K562 (cell line): ENCODE data around the gene BTBD2. TPM values are rescaled to one million over a fixed set of nuclear protein-coding genes. Genes with fewer than 3 reads are reported as not detected.

Experiments
- ATF1 ChIP-seq, 2 experiments: fragments of 450-650 bp in 1 of 2; IDR thresholded peaks; 2 replicates each; pipeline ENCODE4 v1.6.1; 2016; ENCODE audit warnings: missing compliant biosample characterization in 1 of 2, missing genetic modification characterization in 1 of 2
- BRD4 ChIP-seq: fragments of 200-600 bp; sonication (generic); IDR thresholded peaks from 2 replicates; pipeline ENCODE4 v1.6.1; 2017; ENCODE audit warnings: inconsistent platforms
- ELF1 ChIP-seq: fragments of 200-800 bp; sonication (Bioruptor generic); IDR thresholded peaks from 2 replicates; pipeline ENCODE4 v1.6.1; 2016; ENCODE audit warnings: missing genetic modification characterization, missing compliant biosample characterization
- FOXO4 ChIP-seq: fragments of 450-650 bp; formaldehyde crosslinking; IDR thresholded peaks from 2 replicates; pipeline ENCODE4 v1.4.0; 2020; ENCODE audit warnings: mild to moderate bottlenecking, moderate library complexity
- HSF4 ChIP-seq: fragments of 250-450 bp; sonication (Bioruptor Pico); IDR thresholded peaks from 2 replicates; pipeline ENCODE4 v2.1.2; 2022; ENCODE audit warnings: mild to moderate bottlenecking, moderate library complexity, borderline replicate concordance
- NONO ChIP-seq, 2 experiments: fragments of 200-400 bp in 1 of 2; fragments of 450-650 bp in 1 of 2; formaldehyde crosslinking in 1 of 2; IDR thresholded peaks; 2 replicates each; pipeline ENCODE4 v1.6.1; 2017; ENCODE audit warnings: low read depth in 2 of 2, mild to moderate bottlenecking in 2 of 2, moderate library complexity in 2 of 2, low read length in 1 of 2
- RNF2 ChIP-seq: sonication (generic); IDR thresholded peaks from 2 replicates; pipeline ENCODE4 v1.6.1; 2016
- SAFB2 ChIP-seq: fragments of 200-400 bp; formaldehyde crosslinking; IDR thresholded peaks from 2 replicates; pipeline ENCODE4 v1.6.1; 2018; ENCODE audit warnings: borderline replicate concordance, low read length, low read depth, moderate library complexity; ENCODE audit not compliant: severe bottlenecking
- SFPQ ChIP-seq: fragments of 200-400 bp; formaldehyde crosslinking; IDR thresholded peaks from 2 replicates; pipeline ENCODE4 v1.6.1; 2017; ENCODE audit warnings: mild to moderate bottlenecking, low read depth, low read length, moderate library complexity
- SMAD3 ChIP-seq: fragments of 450-650 bp; formaldehyde crosslinking; conservative IDR thresholded peaks from 2 replicates; pipeline ENCODE4 v1.4.0; 2020; ENCODE audit warnings: mild to moderate bottlenecking
- ZKSCAN3 ChIP-seq: fragments of 250-450 bp; sonication (Bioruptor Pico); IDR thresholded peaks from 2 replicates; pipeline ENCODE4 v1.4.0; 2020
- ZNF707 ChIP-seq: fragments of 250-450 bp; sonication (Bioruptor Pico); conservative IDR thresholded peaks from 2 replicates; pipeline ENCODE4 v1.8.0; 2022; ENCODE audit warnings: inconsistent platforms, mild to moderate bottlenecking, moderate library complexity
- ZNF764 ChIP-seq: fragments of 250-450 bp; sonication (Bioruptor Pico); IDR thresholded peaks from 2 replicates; pipeline ENCODE4 v1.4.0; 2020; ENCODE audit warnings: low read depth, mild to moderate bottlenecking, moderate library complexity
- polyA plus RNA-seq, 8 experiments: library from polyadenylated mRNA; depleted of rRNA in 4 of 8; stranded (reverse) in 5 of 8; unstranded in 3 of 8; fragments of >200 nt; fragmentation: Nextera tagmentation in 2 of 8; fragmentation: Illumina TruSeq in 1 of 8; extraction: Ambion mirVana in 2 of 8; extraction: Trizol in 1 of 8; gene quantifications; 2 replicates each; pipeline versions ENCODE4 v1.2.1 to v1.2.3, GENCODE V29; 2011 to 2014; ENCODE audit warnings: inconsistent platforms in 1 of 8, missing spikeins in 1 of 8
- total RNA-seq, 7 experiments: library from RNA; depleted of rRNA in 6 of 7; stranded (reverse); fragments of >200 nt in 6 of 7; fragmentation: Illumina TruSeq in 2 of 7; extraction: Trizol in 2 of 7; gene quantifications; 2 replicates each; pipeline versions ENCODE4 v1.2.1 to v1.2.3, GENCODE V29; 2011 to 2021; ENCODE audit warnings: low replicate concordance in 1 of 7
- TF ChIP-seq, protein P1 (sequence below): fragments of 250-450 bp; sonication (Bioruptor Pico); IDR thresholded peaks from 2 replicates; pipeline ENCODE4 v1.4.0; 2020; ENCODE audit warnings: borderline replicate concordance
- TF ChIP-seq, protein P2 (sequence below): IDR thresholded peaks from 2 replicates; pipeline ENCODE4 v1.6.1; 2011; ENCODE audit warnings: borderline replicate concordance, low read depth, mild to moderate bottlenecking, moderate library complexity, low read length; ENCODE audit not compliant: insufficient read depth, poor library complexity, severe bottlenecking
- TF ChIP-seq, protein P3 (sequence below): fragments of 250-450 bp; sonication (Bioruptor Pico); IDR thresholded peaks from 2 replicates; pipeline ENCODE4 v1.4.0; 2020; ENCODE audit warnings: mild to moderate bottlenecking, moderate library complexity, borderline replicate concordance

Gene BTBD2
- total and polyA plus RNA-seq, 9 of the 15 experiments (the other 6 are each of a cell fraction or from before 2014, with no cell fraction given) = 0.10 to 15.6 (median 6.9) TPM

- TF ChIP-seq NONO (IDR thresholded peaks at IDR 0.05; ENCODE audit: low read depth in 2 of 2, low read length in 1 of 2) = peak; percentile 95 to 99; a peak in 3 of 4 replicates
- TF ChIP-seq ZKSCAN3 (CRISPR knock-in tag) = no peak
- TF ChIP-seq ATF1 (CRISPR knock-in tag; IDR thresholded peaks at IDR 0.05) = peak; percentile 71; the same call in 1 of the 2 replicates
- peak; percentile 76 for TF ChIP-seq ATF1 (tag; IDR thresholded peaks at IDR 0.05)
- TF ChIP-seq, protein P1, sequence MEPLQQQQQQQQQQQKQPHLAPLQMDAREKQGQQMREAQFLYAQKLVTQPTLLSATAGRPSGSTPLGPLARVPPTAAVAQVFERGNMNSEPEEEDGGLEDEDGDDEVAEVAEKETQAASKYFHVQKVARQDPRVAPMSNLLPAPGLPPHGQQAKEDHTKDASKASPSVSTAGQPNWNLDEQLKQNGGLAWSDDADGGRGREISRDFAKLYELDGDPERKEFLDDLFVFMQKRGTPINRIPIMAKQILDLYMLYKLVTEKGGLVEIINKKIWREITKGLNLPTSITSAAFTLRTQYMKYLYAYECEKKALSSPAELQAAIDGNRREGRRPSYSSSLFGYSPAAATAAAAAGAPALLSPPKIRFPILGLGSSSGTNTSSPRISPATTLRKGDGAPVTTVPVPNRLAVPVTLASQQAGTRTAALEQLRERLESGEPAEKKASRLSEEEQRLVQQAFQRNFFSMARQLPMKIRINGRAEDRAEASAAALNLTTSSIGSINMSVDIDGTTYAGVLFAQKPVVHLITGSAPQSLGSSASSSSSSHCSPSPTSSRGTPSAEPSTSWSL (CRISPR knock-in tag) = no peak; the same call in 1 of the 2 replicates
- TF ChIP-seq BRD4 = peak; percentile 80; the same call in 1 of the 2 replicates
- no peak for TF ChIP-seq HSF4
- no peak; the same call in 1 of the 2 replicates for TF ChIP-seq FOXO4 (CRISPR knock-in tag)
- TF ChIP-seq ZNF764 = no peak
- no peak; the same call in 1 of the 2 replicates for TF ChIP-seq ELF1 (tag)
- TF ChIP-seq SMAD3 = no peak
- TF ChIP-seq, protein P2, sequence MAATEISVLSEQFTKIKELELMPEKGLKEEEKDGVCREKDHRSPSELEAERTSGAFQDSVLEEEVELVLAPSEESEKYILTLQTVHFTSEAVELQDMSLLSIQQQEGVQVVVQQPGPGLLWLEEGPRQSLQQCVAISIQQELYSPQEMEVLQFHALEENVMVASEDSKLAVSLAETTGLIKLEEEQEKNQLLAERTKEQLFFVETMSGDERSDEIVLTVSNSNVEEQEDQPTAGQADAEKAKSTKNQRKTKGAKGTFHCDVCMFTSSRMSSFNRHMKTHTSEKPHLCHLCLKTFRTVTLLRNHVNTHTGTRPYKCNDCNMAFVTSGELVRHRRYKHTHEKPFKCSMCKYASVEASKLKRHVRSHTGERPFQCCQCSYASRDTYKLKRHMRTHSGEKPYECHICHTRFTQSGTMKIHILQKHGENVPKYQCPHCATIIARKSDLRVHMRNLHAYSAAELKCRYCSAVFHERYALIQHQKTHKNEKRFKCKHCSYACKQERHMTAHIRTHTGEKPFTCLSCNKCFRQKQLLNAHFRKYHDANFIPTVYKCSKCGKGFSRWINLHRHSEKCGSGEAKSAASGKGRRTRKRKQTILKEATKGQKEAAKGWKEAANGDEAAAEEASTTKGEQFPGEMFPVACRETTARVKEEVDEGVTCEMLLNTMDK = peak; percentile 100
- no peak for TF ChIP-seq RNF2
- TF ChIP-seq ZNF707 (CRISPR knock-in tag) = no peak
- no peak for TF ChIP-seq SFPQ
- TF ChIP-seq, protein P3, sequence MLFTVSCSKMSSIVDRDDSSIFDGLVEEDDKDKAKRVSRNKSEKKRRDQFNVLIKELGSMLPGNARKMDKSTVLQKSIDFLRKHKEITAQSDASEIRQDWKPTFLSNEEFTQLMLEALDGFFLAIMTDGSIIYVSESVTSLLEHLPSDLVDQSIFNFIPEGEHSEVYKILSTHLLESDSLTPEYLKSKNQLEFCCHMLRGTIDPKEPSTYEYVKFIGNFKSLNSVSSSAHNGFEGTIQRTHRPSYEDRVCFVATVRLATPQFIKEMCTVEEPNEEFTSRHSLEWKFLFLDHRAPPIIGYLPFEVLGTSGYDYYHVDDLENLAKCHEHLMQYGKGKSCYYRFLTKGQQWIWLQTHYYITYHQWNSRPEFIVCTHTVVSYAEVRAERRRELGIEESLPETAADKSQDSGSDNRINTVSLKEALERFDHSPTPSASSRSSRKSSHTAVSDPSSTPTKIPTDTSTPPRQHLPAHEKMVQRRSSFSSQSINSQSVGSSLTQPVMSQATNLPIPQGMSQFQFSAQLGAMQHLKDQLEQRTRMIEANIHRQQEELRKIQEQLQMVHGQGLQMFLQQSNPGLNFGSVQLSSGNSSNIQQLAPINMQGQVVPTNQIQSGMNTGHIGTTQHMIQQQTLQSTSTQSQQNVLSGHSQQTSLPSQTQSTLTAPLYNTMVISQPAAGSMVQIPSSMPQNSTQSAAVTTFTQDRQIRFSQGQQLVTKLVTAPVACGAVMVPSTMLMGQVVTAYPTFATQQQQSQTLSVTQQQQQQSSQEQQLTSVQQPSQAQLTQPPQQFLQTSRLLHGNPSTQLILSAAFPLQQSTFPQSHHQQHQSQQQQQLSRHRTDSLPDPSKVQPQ (CRISPR knock-in tag) = no peak
- no peak for TF ChIP-seq SAFB2
Measured at GRCh38 chr19:2050991-2051772, 35.7 kb upstream of the BTBD2 start, which contains the start of gene MKNK2 (continued).
